HG02973 (cell line): ENCODE results near the gene CYTH4.

Experiments used
- ATAC-seq: cut with Tn5 transposase; IDR thresholded peaks from one replicate; pipeline ENCODE4 v1.9.1; 2021; ENCODE audit warnings: moderate library complexity; ENCODE audit not compliant: unreplicated experiment

The CYTH4 gene

GRCh38 chr22:37267661-37268413 lies 14.5 kb upstream of the CYTH4 start:
- no peak for ATAC-seq

GRCh38 chr22:37269936-37270678 lies 12.2 kb upstream of the CYTH4 start:
- no peak for ATAC-seq

GRCh38 chr22:37270928-37271650 lies 11.2 kb upstream of the CYTH4 start:
- ATAC-seq = no peak

- no peak for ATAC-seq
These were observed 9.0 kb upstream of the CYTH4 start for GRCh38 chr22:37273126-37273845.

- no peak for ATAC-seq
These were observed 8.5 kb upstream of the CYTH4 start for GRCh38 chr22:37273846-37274225.

GRCh38 chr22:37274380-37274862 lies 7.9 kb upstream of the CYTH4 start:
- ATAC-seq = no peak

- no peak for ATAC-seq
These were observed 7.2 kb upstream of the CYTH4 start for GRCh38 chr22:37275134-37275533.

GRCh38 chr22:37275622-37276021 lies 6.7 kb upstream of the CYTH4 start:
- ATAC-seq = no peak

- ATAC-seq = no peak
These were observed 5.5 kb upstream of the CYTH4 start for GRCh38 chr22:37276776-37277175.

GRCh38 chr22:37277384-37277783 lies 4.9 kb upstream of the CYTH4 start:
- ATAC-seq = no peak

- no peak for ATAC-seq
These were observed 4.0 kb upstream of the CYTH4 start for GRCh38 chr22:37278261-37278660.

- ATAC-seq = no peak
These were observed 2.8 kb upstream of the CYTH4 start for GRCh38 chr22:37279331-37280181.

- ATAC-seq = no peak
These were observed 1.6 kb upstream of the CYTH4 start for GRCh38 chr22:37280718-37281117.

GRCh38 chr22:37281195-37281594 lies 1.1 kb upstream of the CYTH4 start:
- no peak for ATAC-seq

GRCh38 chr22:37281646-37282384 lies 493 bp upstream of the CYTH4 start:
- ATAC-seq = no peak

- no peak for ATAC-seq
These were observed 1.2 kb downstream of the CYTH4 start for GRCh38 chr22:37283393-37283937.

GRCh38 chr22:37284126-37284804 lies 2.0 kb downstream of the CYTH4 start:
- no peak for ATAC-seq

GRCh38 chr22:37284805-37285355 lies 2.6 kb downstream of the CYTH4 start:
- no peak for ATAC-seq
